ENCODE results near the gene DYRK2.
"Not testable (repeated sequence)": the region's sequence is repeated elsewhere in the genome, so short reads cannot be mapped to it uniquely, and the experiment has no call there.

DYRK2 gene

DNA sequence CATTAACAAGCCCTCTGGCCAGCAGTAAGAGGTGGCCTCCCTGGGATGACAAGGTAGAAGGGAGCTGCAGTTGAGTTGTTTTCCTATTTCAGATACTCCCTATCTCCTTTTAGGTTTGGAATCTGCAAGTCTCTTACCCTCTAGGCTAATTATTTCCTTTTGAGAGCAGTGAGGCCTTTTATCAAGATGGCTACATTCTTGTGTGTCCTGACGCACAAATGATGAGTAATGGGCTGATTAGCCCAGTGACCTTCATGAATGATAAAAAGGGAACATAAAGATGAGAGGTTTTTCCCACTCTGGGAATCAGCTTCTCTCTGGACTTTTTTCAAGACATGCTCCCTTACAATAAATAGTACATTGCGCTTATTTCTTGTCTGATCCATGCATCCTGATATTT is 22.9 kb downstream of the DYRK2 start:
- no peak for DNase-seq (ENCODE audit: low read depth)

- DNase-seq (ENCODE audit: low read depth): no peak
These were observed 23.3 kb downstream of the DYRK2 start for GRCh38 chr12:67671892-67672291.

GRCh38 chr12:67672507-67672906 is 24.0 kb downstream of the DYRK2 start:
- not testable (repeated sequence) for DNase-seq (ENCODE audit: low read depth)

DNA sequence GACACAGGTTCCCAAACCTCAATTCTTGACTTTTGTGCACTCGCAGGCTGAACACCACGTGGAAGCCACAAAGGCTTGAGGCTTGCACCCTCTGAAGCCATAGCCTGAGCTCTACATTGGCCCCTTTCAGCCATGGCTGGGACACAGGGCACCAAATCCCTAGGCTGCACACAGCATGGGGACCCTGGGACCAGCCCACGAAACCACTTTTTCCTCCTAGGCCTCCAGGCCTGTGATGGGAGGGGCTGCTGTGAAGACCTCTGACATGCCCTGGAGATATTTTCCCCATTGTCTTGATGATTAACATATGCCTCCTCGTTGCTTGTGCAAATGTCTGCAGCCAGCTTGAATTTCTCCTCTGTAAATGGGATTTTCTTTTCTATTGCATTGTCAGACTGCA is 25.0 kb downstream of the DYRK2 start:
- DNase-seq (ENCODE audit: low read depth): not testable (repeated sequence)

- no peak for DNase-seq (ENCODE audit: low read depth)
These were observed 25.9 kb downstream of the DYRK2 start for GRCh38 chr12:67674417-67674816.

- no peak for DNase-seq (ENCODE audit: low read depth)
These were observed 28.1 kb downstream of the DYRK2 start for GRCh38 chr12:67676624-67677023.

- DNase-seq (ENCODE audit: low read depth): no peak
These were observed 28.6 kb downstream of the DYRK2 start for GRCh38 chr12:67677166-67677565.

DNA sequence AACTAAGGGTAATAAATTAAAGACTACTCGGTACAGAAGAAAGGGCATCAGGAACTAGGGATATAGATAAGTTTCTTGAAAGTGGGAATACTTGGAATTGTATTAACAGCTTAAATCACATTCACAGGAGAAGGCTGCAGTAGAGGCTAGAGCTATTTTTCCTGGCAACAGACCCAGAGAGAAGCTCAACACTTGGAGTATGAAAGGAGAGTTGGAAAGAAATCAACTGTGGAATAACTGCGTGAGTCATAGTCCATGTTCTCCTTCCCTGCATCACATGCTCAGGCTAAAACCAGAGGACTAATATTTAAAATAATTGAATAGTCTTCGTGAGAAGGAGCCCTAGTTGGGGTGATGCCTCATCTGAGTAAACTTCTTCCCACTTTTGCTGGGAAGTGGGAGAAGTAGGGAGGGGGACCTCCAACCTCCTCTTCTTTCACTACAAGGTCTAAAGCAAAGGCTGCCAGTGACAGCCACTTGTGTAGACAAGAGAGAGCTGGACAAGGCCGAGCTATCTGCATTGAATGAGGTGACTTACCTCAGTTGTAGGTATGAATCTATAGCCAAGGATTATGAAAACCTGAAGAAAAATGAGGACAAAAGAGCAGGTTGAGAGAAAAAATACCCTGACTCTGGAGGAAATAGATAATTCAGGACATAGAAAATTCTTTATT is 32.7 kb downstream of the DYRK2 start:
- DNase-seq (ENCODE audit: low read depth): no peak

DNA sequence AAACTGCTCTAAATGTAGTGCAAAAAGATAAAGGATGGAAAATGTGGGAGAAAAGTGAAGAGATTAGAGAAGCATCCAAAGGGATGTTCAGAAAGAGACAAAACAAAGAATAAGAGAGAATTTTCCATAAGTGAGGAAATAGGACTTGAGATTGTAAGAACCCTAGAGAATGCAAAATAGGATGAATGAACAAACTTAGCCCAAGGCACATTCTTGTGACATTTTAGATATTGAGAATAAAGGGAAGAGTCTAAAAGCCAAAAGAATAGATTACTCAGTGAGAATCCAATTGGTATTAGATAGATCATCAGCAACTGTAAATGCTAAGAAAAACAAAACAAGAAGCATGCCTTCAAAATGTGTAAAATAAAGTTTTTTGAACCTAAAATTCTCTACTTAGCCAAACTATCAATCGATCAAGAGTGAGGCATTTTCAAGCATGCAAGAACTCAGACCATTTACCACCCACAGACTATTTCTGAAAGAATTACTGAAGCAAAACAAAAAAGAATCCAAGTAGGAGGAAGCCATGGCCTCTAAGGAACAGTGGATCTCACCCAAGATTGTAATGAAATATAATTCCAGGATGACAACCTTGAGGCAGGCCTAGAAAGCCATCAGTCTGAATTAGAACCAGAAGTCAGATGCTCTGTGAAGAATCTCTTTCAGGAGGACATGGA is 33.5 kb downstream of the DYRK2 start:
- no peak for DNase-seq (ENCODE audit: low read depth)

- DNase-seq (ENCODE audit: low read depth): no peak
These were observed 40.8 kb downstream of the DYRK2 start for GRCh38 chr12:67689385-67689784.

- no peak for DNase-seq (ENCODE audit: low read depth)
These were observed 42.1 kb downstream of the DYRK2 start for GRCh38 chr12:67690656-67691055.

DNA sequence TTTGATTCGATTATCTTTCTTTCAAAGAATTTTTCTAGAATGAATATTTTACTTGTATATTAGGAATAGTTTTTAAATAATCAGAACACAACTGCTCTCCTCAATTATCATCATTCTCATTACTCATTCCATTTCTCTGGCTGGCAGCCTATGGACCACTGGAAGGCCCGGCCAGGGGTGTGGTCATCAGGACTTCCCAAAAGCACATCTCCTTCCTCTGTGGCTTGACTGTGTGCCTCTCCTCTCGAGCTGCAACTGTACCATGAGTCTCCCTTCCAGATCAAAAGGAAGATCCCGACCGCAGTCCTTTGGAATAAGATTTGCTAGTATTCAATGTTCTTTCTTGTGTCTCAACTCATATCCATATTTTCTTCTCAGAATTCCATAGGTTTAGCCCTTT is 42.7 kb downstream of the DYRK2 start:
- DNase-seq (ENCODE audit: low read depth): no peak

- DNase-seq (ENCODE audit: low read depth): no peak
These were observed 43.6 kb downstream of the DYRK2 start for GRCh38 chr12:67692135-67692534.

GRCh38 chr12:67692966-67693365 is 44.4 kb downstream of the DYRK2 start:
- no peak for DNase-seq (ENCODE audit: low read depth)

- no peak for DNase-seq (ENCODE audit: low read depth)
These were observed 45.3 kb downstream of the DYRK2 start for GRCh38 chr12:67693894-67694293.

DNA sequence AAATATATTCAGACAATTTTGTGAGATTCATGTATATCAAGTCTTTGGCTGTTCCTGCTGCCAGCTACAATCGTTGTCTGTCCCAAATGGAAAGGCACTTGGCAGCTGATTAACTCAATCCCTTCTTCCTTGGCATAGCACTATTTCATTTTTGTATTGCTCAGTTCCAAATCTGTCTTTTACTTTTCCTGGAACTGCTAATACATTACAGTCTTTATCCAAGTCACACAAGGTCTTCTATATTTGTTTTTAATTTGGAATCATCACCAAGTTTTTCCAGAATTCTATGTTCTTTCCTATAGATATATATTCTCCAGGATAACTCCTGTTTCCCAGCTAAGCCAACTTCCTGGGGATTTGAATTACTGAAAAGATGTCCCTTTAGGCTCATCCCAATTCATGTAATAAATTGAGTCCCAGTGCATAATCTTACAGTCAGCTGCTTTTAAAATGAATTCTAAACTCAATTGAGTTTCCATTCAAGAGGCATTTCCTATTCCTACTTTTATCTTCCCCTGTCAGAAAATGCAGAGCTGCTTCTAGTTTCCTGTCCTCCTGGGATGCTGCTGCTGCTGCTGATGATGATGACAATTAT is 45.9 kb downstream of the DYRK2 start:
- DNase-seq (ENCODE audit: low read depth): no peak

- no peak for DNase-seq (ENCODE audit: low read depth)
These were observed 47.4 kb downstream of the DYRK2 start for GRCh38 chr12:67695974-67696373.

- no peak for DNase-seq (ENCODE audit: low read depth)
These were observed 48.9 kb downstream of the DYRK2 start for GRCh38 chr12:67697443-67697842.

DNA sequence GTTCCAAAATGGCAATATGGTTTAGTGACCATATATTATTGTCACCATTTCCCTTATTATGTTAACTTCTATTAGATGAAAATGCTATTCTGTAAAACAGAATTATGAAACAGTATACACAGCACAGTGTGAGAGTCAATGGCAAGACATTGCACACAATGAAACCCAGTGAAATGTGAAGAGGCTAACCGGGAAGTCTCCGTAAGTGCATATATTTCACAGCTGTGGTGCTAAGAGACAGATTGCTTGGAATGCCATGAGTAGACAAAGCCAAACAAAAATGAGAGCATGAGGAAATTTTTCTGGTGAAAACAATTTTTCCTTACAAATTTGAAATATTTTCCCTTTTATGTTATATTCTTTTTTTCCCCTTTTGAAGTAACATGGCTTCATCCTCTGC is 49.4 kb downstream of the DYRK2 start:
- DNase-seq (ENCODE audit: low read depth): no peak

DNA sequence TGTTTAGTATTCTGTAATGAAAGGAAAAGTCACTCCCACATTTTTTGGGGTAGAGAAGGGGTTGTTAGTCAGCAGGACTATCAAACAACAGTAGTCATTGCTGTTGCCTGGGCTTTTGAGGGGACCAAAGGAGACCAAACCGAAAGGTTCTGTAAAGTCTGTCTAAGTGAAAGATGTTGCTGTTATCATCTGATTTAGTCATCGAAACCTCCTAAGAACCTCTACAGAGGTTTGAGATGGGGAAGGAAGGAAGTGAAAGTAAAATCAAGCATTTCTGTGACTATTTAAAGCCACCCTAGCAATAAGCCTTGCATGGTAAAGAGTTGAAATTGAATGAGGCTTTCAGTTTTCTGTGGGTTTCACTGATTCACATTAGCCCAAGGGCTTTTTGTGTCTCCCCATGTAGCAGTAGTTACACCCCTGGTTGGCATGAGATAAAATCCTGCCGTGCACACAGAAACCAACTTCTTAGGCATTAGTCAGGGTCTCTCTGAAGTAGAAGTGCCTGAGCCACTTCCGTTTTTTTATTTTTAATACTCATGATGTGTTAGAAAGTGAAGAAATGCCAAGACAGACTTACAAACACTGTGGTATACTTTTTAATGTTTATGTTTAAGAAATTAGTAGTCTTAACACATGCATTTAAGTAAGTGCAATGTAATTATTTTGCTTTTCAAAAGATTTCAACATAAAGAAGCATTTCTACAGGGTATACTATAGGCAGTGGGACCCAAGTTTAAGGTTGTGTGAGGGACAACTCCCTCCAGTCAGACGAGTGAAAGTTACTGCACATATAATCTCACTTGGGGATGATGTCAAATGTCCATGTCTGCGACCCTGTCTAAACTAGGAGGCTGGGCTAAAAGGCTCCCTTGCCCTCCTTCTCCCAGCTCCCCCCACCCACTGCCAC is 50.4 kb downstream of the DYRK2 start:
- peak; percentile 67 for DNase-seq (ENCODE audit: low read depth)

- no peak for DNase-seq (ENCODE audit: low read depth)
These were observed 52.6 kb downstream of the DYRK2 start for GRCh38 chr12:67701121-67701520.

GRCh38 chr12:67702136-67702535 is 53.6 kb downstream of the DYRK2 start:
- no peak for DNase-seq (ENCODE audit: low read depth)

- no peak for DNase-seq (ENCODE audit: low read depth)
These were observed 55.5 kb downstream of the DYRK2 start for GRCh38 chr12:67704071-67704470.
